ENCODE data around the gene NCOA7. TPM values are rescaled to one million over a fixed set of nuclear protein-coding genes. Genes with fewer than 3 reads are reported as not detected.

Gene NCOA7
- total and polyA plus RNA-seq, 10 of the 15 experiments (the other 5 are each of a cell fraction or from before 2014, with no cell fraction given) = 18.9 to 50.3 (median 34.2) TPM

GRCh38 chr6:125918681-125919566, 128.2 kb downstream of the NCOA7 start:
- ChIA-PET CTCF (interaction anchor here (0.5 to 14.8 kb wide), 19 partner anchors 9 to 1348 kb away, joined by 3 to 153 read pairs (median 5); partner anchors contain the start of genes HINT3, RNF146 and TRMT11), POLR2A (interaction anchor here (0.7 to 3.0 kb wide), 14 partner anchors 8 to 138 kb away, joined by 3 to 17 read pairs (median 3); partner anchors contain the start of genes HINT3, NCOA7 and TRMT11), RAD21 (ENCODE audit: unreplicated experiment) (interaction anchor here (0.7 to 4.0 kb wide), 14 partner anchors 9 to 138 kb away, joined by 3 to 25 read pairs (median 5); partner anchors contain the start of genes HINT3, NCOA7 and TRMT11), SMC1A (ENCODE audit: uncharacterized antibody, unreplicated experiment) (interaction anchor here (0.7 to 5.7 kb wide), 21 partner anchors 8 to 151 kb away, joined by 3 to 41 read pairs (median 4); partner anchors contain the start of genes HINT3 and NCOA7)
- WGBS (ENCODE audit: insufficient coverage, insufficient replicate concordance, low lambda C conversion rate, missing lambda C conversion rate) = 8% methylated on average over 12 of the region's 13 CpGs
- DNase-seq (ENCODE audit: low read depth, low spot score) (peak; percentile 93), ATAC-seq (peak; percentile 94), FAIRE-seq (peak; percentile 96)
- BruUV-seq (replicated peaks) = no TSS peak
- peak overlapping the region; percentile 88 for H3K4me2 ChIP-seq (ENCODE audit: control insufficient read depth, insufficient read depth)
- H2AFZ ChIP-seq (ENCODE audit: control insufficient read depth, low read depth, low read length) = peak overlapping the region; percentile 47
- peaks cover 18% of the 10 kb centered on the region for H3K79me2 ChIP-seq (ENCODE audit: control insufficient read depth, insufficient read depth, low read length)
- peaks cover 8% of the 10 kb centered on the region for H3K4me1 ChIP-seq (ENCODE audit: control insufficient read depth, insufficient read depth, low read length)
- in situ Hi-C loops (cut with MboI) = no loop called here
- no peaks in the 10 kb centered on the region for H3K27me3 ChIP-seq (replicated peaks in 1 of 2; ENCODE audit: control insufficient read depth in 2 of 2, insufficient read depth in 2 of 2, low read length in 1 of 2)
- H3K4me3 ChIP-seq = peak overlapping the region; percentile 62
- intact Hi-C loops (cut with micrococcal nuclease; ENCODE audit: unreplicated experiment) = loop anchor here (1.0 kb wide), 1 partner anchor 9 kb away; no protein-coding TSS in a partner anchor
- H3K36me3 ChIP-seq (ENCODE audit: control insufficient read depth in 2 of 2, insufficient read depth in 2 of 2, low read length in 1 of 2) = peaks cover 8 to 25% of the 10 kb centered on the region in 2 experiments
- no peaks in the 10 kb centered on the region for H3K9me3 ChIP-seq (replicated peaks; ENCODE audit: control insufficient read depth, insufficient read depth, low read length)
- H3K27ac ChIP-seq (ENCODE audit: control insufficient read depth, insufficient read depth) = peak overlapping the region; percentile 96
- peak overlapping the region; percentile 72 for H3K9ac ChIP-seq (ENCODE audit: control insufficient read depth, insufficient read depth, low read length)
- no peaks in the 10 kb centered on the region for H4K20me1 ChIP-seq (ENCODE audit: control insufficient read depth, insufficient read depth)
- peak; percentile 25 for TF ChIP-seq BCL3 (IDR thresholded peaks at IDR 0.05; ENCODE audit: borderline replicate concordance, insufficient read depth, low read depth, low read length, poor library complexity, severe bottlenecking)
- peak; percentile 66 for TF ChIP-seq RUNX3 (IDR thresholded peaks at IDR 0.05; ENCODE audit: low read length)
- 0 out of 4 replicates have a peak, but pooled peaks have one; percentile 11 to 25 for TF ChIP-seq EP300 (IDR thresholded peaks at IDR 0.05; ENCODE audit: borderline replicate concordance in 1 of 2, control insufficient read depth in 1 of 2, low read depth in 2 of 2, low read length in 2 of 2)
- TF ChIP-seq IRF3 (IDR thresholded peaks at IDR 0.05) = no peak
- TF ChIP-seq KDM1A (IDR thresholded peaks at IDR 0.05; ENCODE audit: borderline replicate concordance) = no peak
- no peak for TF ChIP-seq WRNIP1 (IDR thresholded peaks at IDR 0.05; ENCODE audit: borderline replicate concordance, low read depth, low read length)
- 0 out of 2 replicates have a peak, but pooled peaks have one; percentile 46 for TF ChIP-seq ZNF217 (IDR thresholded peaks at IDR 0.05)
- peak; percentile 66 for TF ChIP-seq MXI1 (IDR thresholded peaks at IDR 0.05; ENCODE audit: low read depth, low read length)
- peak; percentile 94 for TF ChIP-seq ZNF384 (IDR thresholded peaks at IDR 0.05; ENCODE audit: borderline replicate concordance, low read depth, low read length)
- peak; percentile 73; the same call in 1 of the 2 replicates for TF ChIP-seq TBL1XR1 (IDR thresholded peaks at IDR 0.05; ENCODE audit: low read depth, low read length)
- TF ChIP-seq IRF4 (IDR thresholded peaks at IDR 0.05; ENCODE audit: low read depth, low read length) = peak; percentile 36; the same call in 1 of the 2 replicates
- peak; percentile 67; the same call in 1 of the 2 replicates for TF ChIP-seq FOXM1 (IDR thresholded peaks at IDR 0.05; ENCODE audit: low read depth, low read length)
- peak; percentile 93 to 98 for TF ChIP-seq SRF (IDR thresholded peaks at IDR 0.05; ENCODE audit: low read depth in 2 of 2, low read length in 2 of 2)
- no peak for TF ChIP-seq HSF1 (IDR thresholded peaks at IDR 0.05; ENCODE audit: low read depth, low read length)
- peak; percentile 75; the same call in 1 of the 2 replicates for TF ChIP-seq MLLT1 (IDR thresholded peaks at IDR 0.05)

Data from GM12878 (cell line).